GM18505 (cell line): ENCODE data around the gene CRAMP1.

ENCODE experiments used
- ATAC-seq: cut with Tn5 transposase; IDR thresholded peaks from one replicate; pipeline ENCODE4 v1.9.1; 2021; ENCODE audit not compliant: unreplicated experiment
- POLR2A ChIP-seq: IDR thresholded peaks from 4 replicates; pipeline ENCODE4 v1.6.1; 2011; ENCODE audit warnings: borderline replicate concordance; ENCODE audit not compliant: insufficient read depth, insufficient read length; ENCODE audit errors: extremely low read depth

Gene CRAMP1

DNA sequence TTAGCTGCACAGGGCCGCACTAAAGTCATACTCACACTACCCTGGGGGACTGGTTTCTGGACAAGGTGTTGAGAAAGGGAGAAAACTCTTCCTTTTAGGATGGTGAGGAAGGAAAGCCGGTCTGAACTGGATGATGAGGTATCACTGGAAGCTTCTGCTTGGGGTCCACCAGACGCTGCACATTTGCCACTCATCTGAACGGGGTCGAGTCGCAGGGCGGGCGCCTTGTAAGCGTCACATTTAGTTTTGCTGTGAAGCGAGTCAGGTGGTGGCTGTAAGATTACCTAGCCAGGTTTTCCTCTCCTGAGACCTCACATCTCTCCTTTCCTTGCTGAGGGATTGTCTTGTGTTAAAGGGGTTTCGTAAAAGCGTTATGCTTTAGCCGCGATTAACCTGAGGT lies 68.2 kb downstream of the CRAMP1 start:
- no peak for ATAC-seq
- no peak for TF ChIP-seq POLR2A

GRCh38 chr16:1681032-1681431 lies 68.9 kb downstream of the CRAMP1 start:
- no peak for TF ChIP-seq POLR2A
- no peak for ATAC-seq

GRCh38 chr16:1687427-1688316 lies 75.5 kb downstream of the CRAMP1 start:
- no peak for TF ChIP-seq POLR2A
- ATAC-seq = no peak

DNA sequence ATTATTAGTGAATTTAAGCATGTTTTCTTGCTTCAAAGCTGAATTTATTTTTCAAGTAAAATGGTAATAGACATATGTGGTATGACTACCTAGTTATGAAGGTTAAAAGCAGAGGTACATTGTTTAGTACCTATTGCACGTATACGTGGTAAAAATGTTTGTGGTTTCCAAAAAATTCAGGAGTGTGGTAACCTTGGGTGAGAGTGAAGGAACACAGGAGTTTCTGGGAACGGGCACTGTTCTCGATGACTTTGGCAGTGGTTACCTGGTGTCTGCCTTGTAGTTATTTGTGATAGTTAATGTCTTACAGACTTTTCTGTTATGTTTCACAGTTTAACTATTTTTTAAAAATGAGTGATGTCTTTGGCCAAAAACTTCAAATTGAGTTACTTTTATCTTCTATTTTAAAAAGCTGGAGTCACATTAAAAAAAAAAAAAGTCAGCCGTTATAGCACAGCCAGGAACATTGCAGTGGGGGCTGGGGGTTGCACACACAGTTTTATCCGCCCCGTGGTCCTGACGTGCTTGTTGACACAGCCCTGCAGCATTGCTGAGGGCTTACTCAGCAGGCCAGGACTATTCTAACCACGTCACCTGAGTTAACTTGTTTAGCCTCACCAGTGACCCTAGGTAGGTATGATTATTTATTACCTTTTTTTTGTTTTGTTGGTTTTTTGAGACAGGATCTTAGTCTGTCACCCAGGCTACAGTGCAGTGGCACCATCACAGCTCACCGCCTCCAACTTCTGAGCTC lies 76.8 kb downstream of the CRAMP1 start:
- TF ChIP-seq POLR2A = no peak
- ATAC-seq = no peak

- TF ChIP-seq POLR2A = no peak
- no peak for ATAC-seq
Measured at GRCh38 chr16:1689853-1690252, 77.7 kb downstream of the CRAMP1 start.

DNA sequence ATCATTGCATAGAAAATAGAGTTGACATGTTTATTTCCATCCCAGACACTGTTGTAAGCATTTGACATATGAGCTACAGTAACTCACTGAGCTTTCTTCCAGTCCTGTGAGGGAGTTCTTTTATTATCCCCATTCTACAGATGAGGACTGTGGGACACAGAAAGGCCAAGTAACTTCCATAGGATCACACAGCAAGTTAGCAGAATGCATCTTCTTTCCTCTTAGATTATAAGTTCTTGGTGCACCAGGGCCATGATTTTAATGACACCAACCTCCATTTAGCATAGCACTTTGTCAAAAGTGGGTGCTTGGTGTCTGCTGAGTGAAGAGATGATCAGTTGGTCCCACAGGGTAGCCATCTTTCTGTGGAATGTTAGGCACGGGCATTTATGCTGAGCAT lies 78.7 kb downstream of the CRAMP1 start:
- no peak for ATAC-seq
- TF ChIP-seq POLR2A = no peak

DNA sequence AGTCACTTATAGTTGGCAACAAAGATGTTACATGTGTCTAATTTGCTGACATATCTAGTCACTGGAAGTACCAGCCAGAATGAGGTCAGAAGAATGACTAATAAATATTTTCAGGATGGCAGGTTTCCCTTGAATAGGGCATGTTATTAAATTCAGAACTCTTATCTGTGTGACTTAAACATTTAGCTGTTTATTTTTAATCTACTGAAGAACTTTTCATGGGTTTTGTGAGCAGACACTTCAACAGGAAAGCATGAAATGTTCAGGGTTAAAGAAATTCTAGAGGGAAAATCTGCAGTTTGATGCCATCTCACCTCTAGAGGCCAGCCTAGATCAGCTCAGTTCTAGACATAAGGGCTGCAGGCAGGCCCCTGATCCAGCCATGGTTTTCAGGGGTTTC lies 79.1 kb downstream of the CRAMP1 start:
- ATAC-seq = no peak
- TF ChIP-seq POLR2A = no peak

GRCh38 chr16:1691956-1692355 lies 79.8 kb downstream of the CRAMP1 start:
- no peak for ATAC-seq
- no peak for TF ChIP-seq POLR2A

- no peak for TF ChIP-seq POLR2A
- ATAC-seq = no peak
Measured at GRCh38 chr16:1696863-1697262, 84.7 kb downstream of the CRAMP1 start.

- ATAC-seq = no peak
- no peak for TF ChIP-seq POLR2A
Measured at GRCh38 chr16:1698680-1699079, 86.5 kb downstream of the CRAMP1 start.

DNA sequence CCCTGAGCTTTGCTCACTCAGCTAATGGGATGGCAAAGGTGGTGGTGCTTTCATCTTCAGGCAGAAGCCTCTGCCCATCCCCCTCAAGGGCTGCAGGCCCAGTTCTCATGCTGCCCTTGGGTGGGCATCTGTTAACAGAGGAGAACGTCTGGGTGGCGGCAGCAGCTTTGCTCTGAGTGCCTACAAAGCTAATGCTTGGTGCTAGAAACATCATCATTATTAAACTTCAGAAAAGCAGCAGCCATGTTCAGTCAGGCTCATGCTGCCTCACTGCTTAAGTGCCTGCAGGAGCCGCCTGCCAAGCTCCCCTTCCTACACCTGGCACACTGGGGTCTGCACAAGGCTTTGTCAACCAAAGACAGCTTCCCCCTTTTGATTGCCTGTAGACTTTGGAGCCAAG lies 88.1 kb downstream of the CRAMP1 start:
- no peak for ATAC-seq
- TF ChIP-seq POLR2A = no peak

GRCh38 chr16:1701216-1701878 lies 89.2 kb downstream of the CRAMP1 start:
- ATAC-seq = no peak
- TF ChIP-seq POLR2A = no peak

GRCh38 chr16:1705324-1705687 lies 93.1 kb downstream of the CRAMP1 start:
- peak; percentile 3 for ATAC-seq
